ENCODE measurements around the gene E2F1.

The E2F1 gene

GRCh38 chr20:33719277-33719988 lies 33.2 kb upstream of the E2F1 start:
- Histone ChIP-seq H2AFZ (peak overlapping the region; percentile 94), H3K36me3 (ENCODE audit: control insufficient read depth, insufficient read depth, low read length) (no peaks in the 10 kb centered on the region), H3K4me1 (peaks cover 11% of the 10 kb centered on the region), H3K4me3 (ENCODE audit: low read depth, low read length) (peak overlapping the region; percentile 77), H3K9ac (no peak overlapping the region), H3K79me2 (peaks cover 9% of the 10 kb centered on the region), H3K27me3 (ENCODE audit: control insufficient read depth, insufficient read depth, low read length) (no peaks in the 10 kb centered on the region), H3K27ac (peak overlapping the region; percentile 64), H3K9me3 (ENCODE audit: control insufficient read depth, low read length) (no peaks in the 10 kb centered on the region), H3K4me2 (ENCODE audit: low read length) (peak overlapping the region; percentile 83)
- TF ChIP-seq CTCF (IDR thresholded peaks at IDR 0.05) = no peak

GRCh38 chr20:33716498-33716897 lies 30.3 kb upstream of the E2F1 start:
- Histone ChIP-seq H3K27ac (no peak overlapping the region), H3K4me1 (peaks cover 11% of the 10 kb centered on the region), H3K4me2 (ENCODE audit: low read length) (no peak overlapping the region), H3K36me3 (ENCODE audit: control insufficient read depth, insufficient read depth, low read length) (no peaks in the 10 kb centered on the region), H3K4me3 (ENCODE audit: low read depth, low read length) (no peak overlapping the region), H2AFZ (no peak overlapping the region), H3K9ac (no peak overlapping the region), H3K27me3 (ENCODE audit: control insufficient read depth, insufficient read depth, low read length) (no peaks in the 10 kb centered on the region), H3K79me2 (peaks cover 9% of the 10 kb centered on the region), H3K9me3 (ENCODE audit: control insufficient read depth, low read length) (no peaks in the 10 kb centered on the region)
- TF ChIP-seq CTCF (IDR thresholded peaks at IDR 0.05) = no peak

GRCh38 chr20:33713865-33714367 lies 27.7 kb upstream of the E2F1 start:
- Histone ChIP-seq H3K27ac (no peak overlapping the region), H3K9me3 (ENCODE audit: control insufficient read depth, low read length) (no peaks in the 10 kb centered on the region), H3K27me3 (ENCODE audit: control insufficient read depth, insufficient read depth, low read length) (no peaks in the 10 kb centered on the region), H3K4me1 (peaks cover 4% of the 10 kb centered on the region), H3K36me3 (ENCODE audit: control insufficient read depth, insufficient read depth, low read length) (no peaks in the 10 kb centered on the region), H3K9ac (no peak overlapping the region), H3K79me2 (no peaks in the 10 kb centered on the region), H2AFZ (no peak overlapping the region), H3K4me2 (ENCODE audit: low read length) (no peak overlapping the region), H3K4me3 (ENCODE audit: low read depth, low read length) (no peak overlapping the region)
- TF ChIP-seq CTCF (IDR thresholded peaks at IDR 0.05) = no peak

- Histone ChIP-seq H3K4me2 (ENCODE audit: low read length) (no peak overlapping the region), H3K27ac (no peak overlapping the region), H3K27me3 (ENCODE audit: control insufficient read depth, insufficient read depth, low read length) (no peaks in the 10 kb centered on the region), H3K9ac (no peak overlapping the region), H3K36me3 (ENCODE audit: control insufficient read depth, insufficient read depth, low read length) (no peaks in the 10 kb centered on the region), H2AFZ (no peak overlapping the region), H3K9me3 (ENCODE audit: control insufficient read depth, low read length) (no peaks in the 10 kb centered on the region), H3K4me3 (ENCODE audit: low read depth, low read length) (no peak overlapping the region), H3K79me2 (no peaks in the 10 kb centered on the region), H3K4me1 (no peaks in the 10 kb centered on the region)
- no peak for TF ChIP-seq CTCF (IDR thresholded peaks at IDR 0.05)
These were observed 25.2 kb upstream of the E2F1 start for GRCh38 chr20:33711446-33711738.
